Keratinocyte (primary cell): ENCODE measurements around the gene HOXC5. TPM values are rescaled to one million over a fixed set of nuclear protein-coding genes. Genes with fewer than 3 reads are reported as not detected.

Experiments used
- DNase-seq: peaks from one replicate; pipeline ENCODE4 v3.0.0-alpha.2; 2011; ENCODE audit warnings: low read depth, missing footprints, low spot score
- FAIRE-seq: peaks from 2 replicates; lab custom pipeline; 2011; peaks lifted over from hg19 to GRCh38; lab: Jason Lieb, UNC
- H2AFZ ChIP-seq: 2 replicates; pipeline ENCODE4 v1.6.0; 2012; ENCODE audit warnings: low read length, control low read depth, inconsistent platforms; ENCODE audit not compliant: control insufficient read depth
- H3K27ac ChIP-seq: 2 replicates; pipeline ENCODE4 v1.5.1; 2011; ENCODE audit warnings: low read length; ENCODE audit not compliant: control insufficient read depth, insufficient read depth
- H3K27me3 ChIP-seq: 3 replicates; pipeline ENCODE4 v1.6.0; 2011; ENCODE audit warnings: low read length; ENCODE audit not compliant: control insufficient read depth, insufficient read depth; ENCODE audit errors: extremely low read depth
- H3K36me3 ChIP-seq, 2 experiments: 2 replicates in 1 of 2; 3 replicates in 1 of 2; pipeline ENCODE4 v1.5.1; 2011; ENCODE audit warnings: low read length in 2 of 2, mild to moderate bottlenecking in 1 of 2; ENCODE audit not compliant: control insufficient read depth in 2 of 2, insufficient read depth in 2 of 2; ENCODE audit errors: extremely low read depth in 1 of 2
- H3K4me1 ChIP-seq: 3 replicates; pipeline ENCODE4 v1.5.1; 2011; ENCODE audit warnings: low read length; ENCODE audit not compliant: control insufficient read depth, insufficient read depth; ENCODE audit errors: extremely low read depth
- H3K4me2 ChIP-seq: 3 replicates; pipeline ENCODE4 v1.6.0; 2011; ENCODE audit warnings: low read depth, low read length; ENCODE audit not compliant: control insufficient read depth, insufficient read depth; ENCODE audit errors: extremely low read depth
- H3K4me3 ChIP-seq, 3 experiments: fragments of 200-600 bp in 1 of 3; sonication (generic) in 1 of 3; 2 replicates in 2 of 3; 3 replicates in 1 of 3; pipeline ENCODE4 v1.5.1; 2011 to 2016; ENCODE audit warnings: low read length in 3 of 3, mild to moderate bottlenecking in 3 of 3, control low read depth in 2 of 3, inconsistent platforms in 1 of 3, low read depth in 1 of 3, mixed read lengths in 1 of 3, mixed run types in 1 of 3, moderate library complexity in 1 of 3; ENCODE audit not compliant: control insufficient read depth in 2 of 3, insufficient read depth in 2 of 3; ENCODE audit errors: extremely low read depth in 1 of 3
- H3K79me2 ChIP-seq: 2 replicates; pipeline ENCODE4 v1.6.0; 2012; ENCODE audit warnings: low read length; ENCODE audit not compliant: control insufficient read depth, insufficient read depth
- H3K9ac ChIP-seq: 3 replicates; pipeline ENCODE4 v1.6.0; 2011; ENCODE audit warnings: low read length; ENCODE audit not compliant: control insufficient read depth, insufficient read depth; ENCODE audit errors: extremely low read depth
- H3K9me1 ChIP-seq: 3 replicates; pipeline ENCODE4 v1.6.0; 2011; ENCODE audit warnings: low read length; ENCODE audit not compliant: control insufficient read depth, insufficient read depth; ENCODE audit errors: extremely low read depth
- H3K9me3 ChIP-seq: 2 replicates; pipeline ENCODE4 v1.5.1; 2012; ENCODE audit warnings: low read depth, low read length; ENCODE audit not compliant: control insufficient read depth
- H4K20me1 ChIP-seq: 3 replicates; pipeline ENCODE4 v1.6.0; 2011; ENCODE audit warnings: low read length; ENCODE audit not compliant: control insufficient read depth, insufficient read depth; ENCODE audit errors: extremely low read depth
- EZH2 ChIP-seq: IDR thresholded peaks from one replicate; pipeline ENCODE4 v1.6.1; 2012; ENCODE audit warnings: inconsistent platforms, mild to moderate bottlenecking, low read length, moderate library complexity
- dilution Hi-C: fragments of 300-500 bp; cut with MboI; formaldehyde crosslinking; loops from one replicate; pipeline ENCODE4 v1.7.0; 2020; ENCODE audit warnings: low sequenced_read_pairs; ENCODE audit not compliant: extremely low pct_ligation_motif_present
- polyA plus RNA-seq, 5 experiments: library from polyadenylated mRNA; depleted of rRNA in 3 of 5; stranded (reverse) in 3 of 5; stranded (forward) in 1 of 5; unstranded in 1 of 5; fragments of >200 nt; gene quantifications; 1 replicate in 1 of 5; 2 replicates in 3 of 5; 3 replicates in 1 of 5; pipeline versions ENCODE4 v1.2.1 to v1.2.3, GENCODE V29; 2011 to 2012; ENCODE audit warnings: missing spikeins in 2 of 5, low read depth in 1 of 5, low replicate concordance in 1 of 5
- TF ChIP-seq, protein P1 (sequence below), 3 experiments: IDR thresholded peaks in 1 of 3; conservative IDR thresholded peaks in 1 of 3; optimal IDR thresholded peaks in 1 of 3; 2 replicates in 2 of 3; 3 replicates in 1 of 3; pipeline versions ENCODE3 to v1.5.1; 2011; ENCODE audit warnings: low read length in 3 of 3, mild to moderate bottlenecking in 3 of 3, moderate library complexity in 2 of 3, control low read depth in 1 of 3, inconsistent platforms in 1 of 3; ENCODE audit not compliant: insufficient read depth in 2 of 3; ENCODE audit errors: extremely low read depth in 1 of 3

The HOXC5 gene
- polyA plus RNA-seq, 1 donor (not counting 4 experiments of a cell fraction or from before 2014, with no cell fraction given), result 0.18 TPM

DNA sequence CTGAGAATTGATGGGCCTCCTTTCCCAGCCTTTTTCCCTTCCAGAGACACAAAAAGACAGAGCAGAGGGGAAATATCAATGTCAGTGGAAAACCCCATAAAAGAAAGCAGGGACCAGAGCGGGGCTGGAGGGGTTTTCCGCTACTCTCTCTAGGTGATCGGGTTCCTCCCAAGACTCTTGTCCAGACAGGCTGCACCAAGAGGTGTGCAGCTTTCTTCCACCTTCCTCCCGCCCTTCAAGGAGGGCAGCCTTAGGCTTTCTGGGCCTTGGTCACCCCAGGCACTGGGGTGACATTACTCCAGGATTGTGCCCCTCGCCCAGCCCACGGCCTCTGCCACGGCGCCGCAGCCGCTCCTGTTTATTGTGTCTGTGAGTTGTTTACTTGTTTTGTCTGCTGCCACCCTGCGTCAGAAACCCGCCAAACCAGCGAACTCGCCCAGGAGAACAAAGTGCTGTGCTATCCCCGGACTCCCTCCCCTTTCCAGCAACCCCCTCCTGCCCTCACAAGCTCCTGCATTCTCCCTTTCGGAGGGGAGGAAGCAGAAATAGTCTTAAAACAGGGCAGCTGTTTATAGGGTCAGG lies 11.3 kb upstream of the HOXC5 start:
- peak overlapping the region; percentile 96 for H3K4me2 ChIP-seq
- no peaks in the 10 kb centered on the region for H3K9me1 ChIP-seq
- no peaks in the 10 kb centered on the region for H3K9me3 ChIP-seq
- no peaks in the 10 kb centered on the region for H4K20me1 ChIP-seq
- H3K36me3 ChIP-seq, result no peaks in the 10 kb centered on the region
- peak overlapping the region; percentile 98 for H3K27ac ChIP-seq
- peak; percentile 9 for FAIRE-seq
- peaks cover 82% of the 10 kb centered on the region for H3K79me2 ChIP-seq
- DNase-seq, result no peak
- peaks cover 71% of the 10 kb centered on the region for H3K4me1 ChIP-seq
- no peaks in the 10 kb centered on the region for H3K27me3 ChIP-seq
- H3K4me3 ChIP-seq, result peak overlapping the region; percentile 21 to 82 (median 74)
- peak overlapping the region; percentile 98 for H3K9ac ChIP-seq
- no peak for TF ChIP-seq EZH2
- TF ChIP-seq, protein P1, sequence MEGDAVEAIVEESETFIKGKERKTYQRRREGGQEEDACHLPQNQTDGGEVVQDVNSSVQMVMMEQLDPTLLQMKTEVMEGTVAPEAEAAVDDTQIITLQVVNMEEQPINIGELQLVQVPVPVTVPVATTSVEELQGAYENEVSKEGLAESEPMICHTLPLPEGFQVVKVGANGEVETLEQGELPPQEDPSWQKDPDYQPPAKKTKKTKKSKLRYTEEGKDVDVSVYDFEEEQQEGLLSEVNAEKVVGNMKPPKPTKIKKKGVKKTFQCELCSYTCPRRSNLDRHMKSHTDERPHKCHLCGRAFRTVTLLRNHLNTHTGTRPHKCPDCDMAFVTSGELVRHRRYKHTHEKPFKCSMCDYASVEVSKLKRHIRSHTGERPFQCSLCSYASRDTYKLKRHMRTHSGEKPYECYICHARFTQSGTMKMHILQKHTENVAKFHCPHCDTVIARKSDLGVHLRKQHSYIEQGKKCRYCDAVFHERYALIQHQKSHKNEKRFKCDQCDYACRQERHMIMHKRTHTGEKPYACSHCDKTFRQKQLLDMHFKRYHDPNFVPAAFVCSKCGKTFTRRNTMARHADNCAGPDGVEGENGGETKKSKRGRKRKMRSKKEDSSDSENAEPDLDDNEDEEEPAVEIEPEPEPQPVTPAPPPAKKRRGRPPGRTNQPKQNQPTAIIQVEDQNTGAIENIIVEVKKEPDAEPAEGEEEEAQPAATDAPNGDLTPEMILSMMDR (optimal IDR thresholded peaks at IDR 0.05 in 1 of 3, IDR thresholded peaks at IDR 0.05 in 1 of 3, conservative IDR thresholded peaks at IDR 0.05 in 1 of 3; ENCODE audit: extremely low read depth in 1 of 3, insufficient read depth in 2 of 3, low read length in 3 of 3), result peak; percentile 50 to 68 (median 62)
- H2AFZ ChIP-seq, result peak overlapping the region; percentile 31
- dilution Hi-C loops, result no loop called here

- H3K27ac ChIP-seq, result peak overlapping the region; percentile 98
- peak; percentile 39 for FAIRE-seq
- no peak for DNase-seq
Measured at GRCh38 chr12:54022960-54023884, 9.6 kb upstream of the HOXC5 start.

More at GRCh38 chr12:54022960-54023884, 9.6 kb upstream of the HOXC5 start:
- no peak for TF ChIP-seq EZH2
- TF ChIP-seq, protein P1 (optimal IDR thresholded peaks at IDR 0.05 in 1 of 3, IDR thresholded peaks at IDR 0.05 in 1 of 3, conservative IDR thresholded peaks at IDR 0.05 in 1 of 3; ENCODE audit: extremely low read depth in 1 of 3, insufficient read depth in 2 of 3, low read length in 3 of 3), result no peak
- Histone ChIP-seq H2AFZ (no peak overlapping the region), H3K9me3 (no peaks in the 10 kb centered on the region), H3K4me2 (peak overlapping the region; percentile 98), H3K9ac (peak overlapping the region; percentile 71), H3K36me3 (no peaks in the 10 kb centered on the region), H3K27me3 (no peaks in the 10 kb centered on the region), H4K20me1 (no peaks in the 10 kb centered on the region), H3K79me2 (peaks cover 91% of the 10 kb centered on the region), H3K4me1 (peaks cover 78% of the 10 kb centered on the region), H3K4me3 (peak overlapping the region in 2 of 3 experiments; percentile 55 to 63), H3K9me1 (no peaks in the 10 kb centered on the region)
- dilution Hi-C loops, result no loop called here
